B cell (primary cell): Measurements from ENCODE around the gene CCDC126. TPM values are rescaled to one million over a fixed set of nuclear protein-coding genes. Genes with fewer than 3 reads are reported as not detected.

Experiments
- ATAC-seq: fragments of 200-7000 bp; cut with Tn5 transposase; one replicate; pipeline ENCODE4 v1.10.0; 2021; ENCODE audit warnings: low read depth, mild to moderate bottlenecking, moderate number of reproducible peaks, moderate library complexity
- CTCF ChIA-PET: fragments of 350-600 bp; sonication (Branson Sonifier 250); formaldehyde crosslinking; loops from one replicate; lab custom pipeline; 2021; ENCODE audit warnings: antibody characterized with exemption, inconsistent platforms; lab: Charles Lee
- POLR2A ChIA-PET: fragments of 350-600 bp; sonication (Branson Sonifier 250); formaldehyde crosslinking; loops from one replicate; lab custom pipeline; 2021; ENCODE audit warnings: antibody characterized with exemption; lab: Charles Lee
- DNase-seq: peaks from one replicate; pipeline ENCODE4 v3.0.0; 2013
- H2AFZ ChIP-seq: 2 replicates; pipeline ENCODE4 v1.6.1; 2012; ENCODE audit warnings: mild to moderate bottlenecking, low read depth, low read length; ENCODE audit not compliant: insufficient read depth, poor library complexity, severe bottlenecking
- H3K27ac ChIP-seq, 2 donors: 1 replicate in 1 of 2; 2 replicates in 1 of 2; pipeline ENCODE4 v1.5.1; 2012 to 2013; ENCODE audit warnings: low read length in 2 of 2, mild to moderate bottlenecking in 2 of 2, moderate library complexity in 1 of 2
- H3K27me3 ChIP-seq, 4 experiments: fragments of 200-600 bp in 1 of 4; sonication (generic) in 1 of 4; replicated peaks in 1 of 4; 1 replicate in 2 of 4; 2 replicates in 2 of 4; pipeline versions ENCODE4 v1.6.1 to v1.7.0; 2013 to 2016; ENCODE audit warnings: low read length in 3 of 4, mild to moderate bottlenecking in 2 of 4, mixed read lengths in 1 of 4, moderate library complexity in 1 of 4; ENCODE audit not compliant: insufficient read depth in 4 of 4, control insufficient read depth in 3 of 4; ENCODE audit errors: control extremely low read depth in 1 of 4
- H3K36me3 ChIP-seq, 2 experiments: replicated peaks in 1 of 2; 1 replicate in 1 of 2; 2 replicates in 1 of 2; pipeline versions ENCODE4 v1.6.1 to v1.7.1; 2013; ENCODE audit warnings: low read length in 1 of 2; ENCODE audit not compliant: insufficient read depth in 2 of 2, control insufficient read depth in 1 of 2; ENCODE audit errors: control extremely low read depth in 1 of 2, extremely low read depth in 1 of 2
- H3K4me1 ChIP-seq, 2 donors: fragments of 200-600 bp in 1 of 2; sonication (generic) in 1 of 2; 1 replicate in 1 of 2; 2 replicates in 1 of 2; pipeline versions ENCODE4 v1.5.1 to v1.6.1; 2013 to 2017; ENCODE audit warnings: low read length in 2 of 2; ENCODE audit not compliant: control insufficient read depth in 2 of 2, insufficient read depth in 2 of 2
- H3K4me2 ChIP-seq: replicated peaks from 2 replicates; pipeline ENCODE3; 2012; ENCODE audit warnings: mild to moderate bottlenecking, low read depth, low read length; ENCODE audit not compliant: poor library complexity, severe bottlenecking
- H3K4me3 ChIP-seq, 5 experiments: fragments of 200-600 bp in 1 of 5; sonication (generic) in 1 of 5; 1 replicate in 3 of 5; 2 replicates in 2 of 5; pipeline versions ENCODE4 v1.5.1 to v1.7.0; 2011 to 2016; ENCODE audit warnings: low read length in 4 of 5, mild to moderate bottlenecking in 4 of 5, low read depth in 2 of 5, control low read depth in 1 of 5, moderate library complexity in 1 of 5; ENCODE audit not compliant: insufficient read depth in 1 of 5; ENCODE audit errors: control extremely low read depth in 1 of 5, extremely low read depth in 1 of 5
- H3K79me2 ChIP-seq: fragments of 200-600 bp; sonication (generic); one replicate; pipeline ENCODE4 v1.6.0; 2016; ENCODE audit warnings: low read length; ENCODE audit not compliant: control insufficient read depth, insufficient read depth
- H3K9ac ChIP-seq: fragments of 200-600 bp; sonication (generic); 2 replicates; pipeline ENCODE4 v1.6.1; 2017; ENCODE audit warnings: mild to moderate bottlenecking, low read length, moderate library complexity
- H3K9me3 ChIP-seq, 3 donors: one replicate each; pipeline versions ENCODE4 v1.6.1 to v1.7.1; 2013; ENCODE audit warnings: low read length in 2 of 3; ENCODE audit not compliant: control insufficient read depth in 2 of 3, insufficient read depth in 1 of 3; ENCODE audit errors: control extremely low read depth in 1 of 3
- H4K20me1 ChIP-seq: 2 replicates; pipeline ENCODE4 v1.6.0; 2012; ENCODE audit warnings: mild to moderate bottlenecking, low read length; ENCODE audit not compliant: insufficient read depth, control insufficient read depth, poor library complexity, severe bottlenecking
- H3K27ac Mint-ChIP-seq: one replicate; pipeline ENCODE4 v1.8.0; 2021; ENCODE audit warnings: mixed read lengths
- H3K27me3 Mint-ChIP-seq: one replicate; pipeline ENCODE4 v1.8.0; 2021; ENCODE audit warnings: mixed read lengths
- H3K4me1 Mint-ChIP-seq: one replicate; pipeline ENCODE4 v1.8.0; 2021; ENCODE audit warnings: mixed read lengths
- H3K4me3 Mint-ChIP-seq: one replicate; pipeline ENCODE4 v1.8.0; 2021; ENCODE audit warnings: mixed read lengths
- H3K9me3 Mint-ChIP-seq: one replicate; pipeline ENCODE4 v1.8.0; 2022; ENCODE audit warnings: mixed read lengths; ENCODE audit not compliant: insufficient read depth
- CTCF ChIP-seq: fragments of 200-600 bp; IDR thresholded peaks from one replicate; pipeline ENCODE4 v1.8.0; 2022; ENCODE audit warnings: antibody characterized with exemption, mild to moderate bottlenecking
- EZH2 ChIP-seq: IDR thresholded peaks from 2 replicates; pipeline ENCODE4 v1.6.1; 2012; ENCODE audit warnings: borderline replicate concordance, low read depth, mild to moderate bottlenecking, moderate library complexity, low read length; ENCODE audit not compliant: insufficient read depth, poor library complexity, severe bottlenecking
- WGBS: methylation state at CpG from one replicate; pipeline ENCODE4 v1.1.5; 2013; ENCODE audit warnings: missing lambda C conversion rate; ENCODE audit not compliant: insufficient coverage; 5-methylcytosine and 5-hydroxymethylcytosine counted together
- intact Hi-C: fragments of 100-400 bp; cut with micrococcal nuclease; formaldehyde crosslinking; loops from one replicate; pipeline ENCODE4 v1.10.0; 2022
- polyA plus RNA-seq: library from polyadenylated mRNA; depleted of rRNA; stranded (reverse); fragments of >200 nt; gene quantifications from 2 replicates; pipeline ENCODE4 v1.2.3, GENCODE V29; 2012
- total RNA-seq, 2 donors: library from RNA; stranded (reverse); fragments of 120-200 nt in 1 of 2; gene quantifications; 1 replicate in 1 of 2; 2 replicates in 1 of 2; pipeline versions ENCODE4 v1.2.3 to v1.2.4, GENCODE V29; 2013 to 2022

The CCDC126 gene
- total and polyA plus RNA-seq, 2 donors (not counting 1 experiment from before 2014, with no cell fraction given) = 3.1 to 18.0 TPM

GRCh38 chr7:23664122-23664521, 66.9 kb downstream of the CCDC126 start:
- Histone ChIP-seq H3K9ac (no peak overlapping the region), H2AFZ (no peak overlapping the region), H4K20me1 (no peaks in the 10 kb centered on the region), H3K27me3 (no peaks in the 10 kb centered on the region), H3K4me3 (no peak overlapping the region), H3K9me3 (peaks cover 0 to 11% (median 8%) of the 10 kb centered on the region in 3 donors), H3K4me1 (no peaks in the 10 kb centered on the region), H3K27ac (no peak overlapping the region), H3K79me2 (no peaks in the 10 kb centered on the region), H3K4me2 (no peak overlapping the region), H3K36me3 (no peaks in the 10 kb centered on the region)
- ChIA-PET POLR2A (no interaction called here), CTCF (no interaction called here)
- Mint-ChIP-seq H3K4me1 (no peaks in the 10 kb centered on the region), H3K27ac (no peak overlapping the region), H3K4me3 (no peak overlapping the region), H3K9me3 (no peaks in the 10 kb centered on the region), H3K27me3 (no peaks in the 10 kb centered on the region)
- ATAC-seq (no peak), DNase-seq (no peak)
- intact Hi-C loops = no loop called here
- no peak for TF ChIP-seq CTCF
- no peak for TF ChIP-seq EZH2

GRCh38 chr7:23672033-23672432, 74.9 kb downstream of the CCDC126 start:
- POLR2A ChIA-PET = no interaction called here
- WGBS = 100% methylated on average over 1 of the region's 3 CpGs

More at GRCh38 chr7:23672033-23672432, 74.9 kb downstream of the CCDC126 start:
- Histone ChIP-seq H3K4me3 (no peak overlapping the region), H3K27ac (no peak overlapping the region), H3K4me2 (no peak overlapping the region), H3K4me1 (no peaks in the 10 kb centered on the region), H4K20me1 (no peaks in the 10 kb centered on the region), H3K9me3 (no peaks in the 10 kb centered on the region), H3K9ac (no peak overlapping the region), H3K79me2 (no peaks in the 10 kb centered on the region), H2AFZ (no peak overlapping the region), H3K27me3 (no peaks in the 10 kb centered on the region), H3K36me3 (no peaks in the 10 kb centered on the region)
- CTCF ChIA-PET = interaction anchor here (1.3 to 1.4 kb wide), 2 partner anchors 12 to 399 kb away, joined by 3 read pairs; no protein-coding TSS in a partner anchor
- no peaks in the 10 kb centered on the region for H3K4me1 Mint-ChIP-seq
- DNase-seq = no peak
- H3K27ac Mint-ChIP-seq = no peak overlapping the region
- no peak for TF ChIP-seq CTCF
- TF ChIP-seq EZH2 = no peak
- intact Hi-C loops = no loop called here
- ATAC-seq = no peak
- no peak overlapping the region for H3K4me3 Mint-ChIP-seq
- H3K27me3 Mint-ChIP-seq = no peaks in the 10 kb centered on the region
- no peaks in the 10 kb centered on the region for H3K9me3 Mint-ChIP-seq
